NCI-H2171 treated with DMSO at 0.1 percent for 48 hours (cell line): ENCODE results near the gene OR3A2.
"Not testable (repeated sequence)": the region's sequence is repeated elsewhere in the genome, so short reads cannot be mapped to it uniquely, and the experiment has no call there.

ENCODE experiments used
- DNase-seq: peaks from one replicate; lab custom pipeline; 2025; lab: John Stamatoyannopoulos, UW

Gene OR3A2

GRCh38 chr17:3293548-3293947 is 92.6 kb downstream of the OR3A2 start:
- not testable (repeated sequence) for DNase-seq

GRCh38 chr17:3282901-3283300 is 103.2 kb downstream of the OR3A2 start:
- DNase-seq: no peak

GRCh38 chr17:3276126-3276525 is 110.0 kb downstream of the OR3A2 start:
- no peak for DNase-seq

GRCh38 chr17:3271072-3271848 is 114.8 kb downstream of the OR3A2 start:
- no peak for DNase-seq

GRCh38 chr17:3260600-3260999 is 125.5 kb downstream of the OR3A2 start:
- DNase-seq: no peak

- no peak for DNase-seq
These were observed 125.9 kb downstream of the OR3A2 start for GRCh38 chr17:3260163-3260562.

GRCh38 chr17:3256575-3256974 is 129.5 kb downstream of the OR3A2 start:
- DNase-seq: no peak

GRCh38 chr17:3249013-3249412 is 137.1 kb downstream of the OR3A2 start:
- not testable (repeated sequence) for DNase-seq

- DNase-seq: not testable (repeated sequence)
These were observed 141.3 kb downstream of the OR3A2 start for GRCh38 chr17:3244841-3245240.

- not testable (repeated sequence) for DNase-seq
These were observed 145.1 kb downstream of the OR3A2 start for GRCh38 chr17:3241044-3241443.

GRCh38 chr17:3238685-3239084 is 147.4 kb downstream of the OR3A2 start:
- not testable (repeated sequence) for DNase-seq

GRCh38 chr17:3232300-3232699 is 153.8 kb downstream of the OR3A2 start:
- not testable (repeated sequence) for DNase-seq
